ENCODE results near the gene TMEM95.
"Not testable (repeated sequence)": the region's sequence is repeated elsewhere in the genome, so short reads cannot be mapped to it uniquely, and the experiment has no call there.

TMEM95 gene

DNA sequence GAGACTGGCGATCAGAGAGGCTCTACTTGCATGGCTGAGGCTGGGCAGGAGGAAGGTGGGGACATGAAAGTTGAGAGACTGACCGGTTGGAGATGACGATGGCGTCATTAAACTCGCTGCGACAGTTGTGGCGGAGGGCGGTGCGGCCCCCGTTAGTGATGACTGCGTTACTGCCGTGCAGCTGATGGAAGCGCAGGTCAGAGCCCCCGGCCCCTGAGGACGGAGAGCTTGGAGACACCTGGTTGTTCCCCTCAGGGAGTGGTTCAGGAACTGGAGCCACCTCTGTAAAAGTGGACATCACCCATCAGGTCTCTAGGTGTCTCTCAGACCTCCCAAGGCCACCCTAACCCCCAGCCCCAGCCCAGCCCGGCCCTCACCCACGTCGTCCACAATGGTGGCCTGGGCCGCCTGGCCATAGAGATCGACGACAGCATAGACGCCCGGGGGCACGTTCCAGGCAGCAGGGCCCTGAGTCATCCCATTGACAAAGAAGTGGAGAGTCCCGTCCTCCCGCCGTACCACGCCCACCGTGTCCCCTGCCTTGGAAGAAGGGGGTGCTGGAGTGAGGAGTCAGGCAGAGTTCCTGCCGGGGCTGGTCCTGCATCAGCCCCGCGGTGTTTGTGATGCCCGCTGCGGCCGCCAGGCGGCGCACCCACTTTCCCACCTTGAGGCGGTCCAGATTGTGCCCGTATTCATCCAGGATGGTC is 31.1 kb upstream of the TMEM95 start:
- peak; percentile 70 for DNase-seq (ENCODE audit: low spot score)

DNA sequence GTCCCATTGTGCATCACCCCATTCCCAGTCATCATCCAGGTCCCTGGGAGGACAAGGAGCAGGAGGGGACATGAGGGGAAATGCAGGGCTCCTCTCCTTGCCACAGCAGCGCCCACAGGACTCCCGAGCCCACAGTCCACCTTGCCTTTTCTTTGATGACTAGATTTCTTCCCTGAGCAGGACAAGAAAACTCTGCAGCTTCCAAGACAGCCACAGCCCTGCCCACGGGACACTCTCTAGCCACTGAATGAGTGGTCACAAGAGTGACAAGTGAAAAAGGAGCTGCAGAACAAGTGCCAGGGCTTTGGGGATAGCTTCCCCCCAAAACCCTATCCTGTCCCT is 30.5 kb upstream of the TMEM95 start:
- no peak for DNase-seq (ENCODE audit: low spot score)

DNA sequence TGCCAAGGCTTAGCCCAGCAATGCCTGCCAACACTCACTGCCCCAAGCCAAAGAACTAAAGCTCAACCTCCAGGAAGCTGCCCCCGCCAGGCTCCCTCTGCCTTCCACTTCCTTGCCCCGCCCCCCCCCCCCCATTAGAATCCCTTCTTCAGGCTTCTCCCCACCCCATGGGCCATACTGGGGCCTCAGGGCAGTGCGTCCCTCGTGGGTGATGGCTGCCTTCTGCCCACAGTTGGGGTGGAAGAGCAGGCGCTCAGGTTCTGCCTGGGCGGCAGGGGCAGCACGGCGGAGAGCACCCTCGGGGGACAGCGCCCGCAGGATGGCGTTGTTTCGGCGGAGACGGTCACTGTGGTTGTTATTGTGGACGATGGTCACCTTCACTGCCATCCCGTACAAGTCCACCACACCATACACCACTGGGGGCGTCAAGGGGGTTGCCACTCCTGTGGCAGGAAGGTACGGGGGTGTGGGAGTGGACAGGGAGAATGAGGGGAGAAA is 29.9 kb upstream of the TMEM95 start:
- DNase-seq (ENCODE audit: low spot score): no peak

- no peak for DNase-seq (ENCODE audit: low spot score)
Measured at GRCh38 chr17:7326186-7326585, 28.8 kb upstream of the TMEM95 start.

- DNase-seq (ENCODE audit: low spot score): no peak
Measured at GRCh38 chr17:7327056-7327455, 27.9 kb upstream of the TMEM95 start.

DNA sequence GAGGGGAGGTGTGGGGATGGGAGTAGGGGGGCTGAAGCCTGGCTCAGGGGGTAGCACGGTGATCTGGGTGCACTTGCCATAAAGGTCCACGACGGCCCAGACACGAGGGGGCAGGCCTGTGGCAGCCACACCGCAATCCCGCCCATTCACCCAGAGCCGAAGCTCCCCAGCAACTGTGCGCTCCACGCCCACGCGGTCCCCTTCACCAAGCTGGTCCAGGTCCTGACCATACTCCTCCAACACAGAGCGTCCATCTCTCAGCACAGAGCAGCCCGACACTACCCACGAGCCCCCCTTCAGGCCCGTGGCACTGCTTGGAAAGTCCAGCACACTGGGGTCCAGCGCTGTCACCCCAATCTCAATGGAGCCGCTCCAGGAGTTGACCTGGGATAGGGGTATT is 27.5 kb upstream of the TMEM95 start:
- DNase-seq (ENCODE audit: low spot score): no peak

GRCh38 chr17:7328009-7328408 is 26.9 kb upstream of the TMEM95 start:
- no peak for DNase-seq (ENCODE audit: low spot score)

DNA sequence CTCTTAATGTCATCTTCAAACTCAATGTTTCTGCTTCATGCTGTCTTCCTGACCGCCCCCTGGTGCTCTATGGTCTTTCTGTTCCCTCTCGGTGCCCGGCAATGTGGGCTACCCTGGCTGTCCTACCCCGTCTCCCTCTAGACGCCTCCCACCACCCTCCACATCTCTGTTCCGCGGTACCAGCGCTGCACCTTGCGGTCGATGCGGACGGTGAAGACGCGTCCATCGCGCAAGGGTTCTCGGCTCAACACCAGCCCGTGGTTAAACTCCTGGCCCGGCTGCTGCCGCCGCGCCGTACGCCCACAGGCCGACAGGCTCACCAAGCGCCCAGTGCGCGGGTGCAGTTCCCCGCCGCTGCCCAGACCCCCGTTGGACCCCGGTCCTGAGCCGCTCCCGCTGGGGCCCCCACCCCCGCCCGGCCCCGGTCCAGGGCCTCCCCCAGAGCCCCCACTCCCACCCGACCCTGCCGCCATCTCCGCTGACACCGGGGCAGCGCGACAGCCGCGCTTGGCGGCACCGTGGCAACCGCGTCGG is 26.0 kb upstream of the TMEM95 start, which contains the start of gene NEURL4:
Gene NEURL4 (minus strand): TSS at position 496 of the 534 bp plus-strand sequence. CDS start 23 bp downstream, at position 473.
- DNase-seq (ENCODE audit: low spot score): no peak

GRCh38 chr17:7329374-7329996 is 25.5 kb upstream of the TMEM95 start:
- DNase-seq (ENCODE audit: low spot score): peak; percentile 97

DNA sequence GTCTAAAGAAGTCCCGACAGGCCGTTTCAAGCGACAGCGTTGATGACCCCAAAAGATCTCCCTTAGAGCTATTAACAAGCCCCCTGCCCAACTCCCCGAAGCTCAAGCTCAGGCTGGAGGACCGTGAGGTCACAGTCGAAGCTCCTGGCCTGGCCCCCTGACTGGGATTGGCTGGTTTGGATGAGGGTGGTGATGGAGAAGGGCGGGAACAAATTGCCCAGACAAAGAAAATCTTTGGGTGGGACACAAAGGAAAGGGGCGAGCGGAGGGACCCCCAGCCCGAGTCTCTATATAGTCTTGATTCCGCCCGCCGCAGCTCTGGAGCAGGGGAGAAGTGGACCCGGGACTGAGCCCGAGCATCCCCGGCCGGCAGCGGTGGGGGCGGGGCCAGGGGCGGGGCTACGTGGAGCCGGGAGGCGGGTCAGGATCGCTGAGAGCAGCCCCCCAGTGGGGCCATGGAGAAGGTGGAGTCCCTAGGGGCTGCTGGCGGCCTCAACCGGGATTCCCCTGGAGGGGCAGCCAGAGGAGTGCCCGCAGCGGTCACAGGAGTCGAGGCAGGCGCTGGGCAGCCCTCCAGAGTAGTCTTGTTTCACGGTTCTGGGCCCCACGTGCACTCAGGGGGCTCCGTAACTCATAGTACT is 24.8 kb upstream of the TMEM95 start:
- DNase-seq (ENCODE audit: low spot score): peak; percentile 91

- no peak for DNase-seq (ENCODE audit: low spot score)
Measured at GRCh38 chr17:7330638-7331015, 24.3 kb upstream of the TMEM95 start.

DNA sequence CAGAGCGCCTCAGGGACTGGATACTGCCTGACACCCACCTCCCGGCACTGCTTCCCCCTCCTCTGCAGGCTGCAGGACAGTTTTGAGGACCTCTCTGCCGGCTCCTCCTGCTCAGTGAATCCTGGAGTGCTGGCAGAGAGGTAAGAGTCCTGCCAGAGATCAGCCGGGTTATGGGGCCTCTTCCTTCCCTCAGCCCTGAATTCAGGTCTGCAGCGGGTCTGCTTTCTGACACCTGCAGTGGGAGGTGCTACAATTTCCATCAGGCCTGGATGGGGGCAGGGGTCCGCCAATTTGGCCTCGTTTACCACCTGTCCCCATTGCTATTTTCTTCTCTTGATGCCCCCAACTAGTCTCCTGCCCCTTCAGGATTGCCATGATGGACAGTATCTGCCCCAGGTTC is 22.8 kb upstream of the TMEM95 start:
- no peak for DNase-seq (ENCODE audit: low spot score)

- DNase-seq (ENCODE audit: low spot score): not testable (repeated sequence)
Measured at GRCh38 chr17:7332600-7333069, 22.3 kb upstream of the TMEM95 start.

- no peak for DNase-seq (ENCODE audit: low spot score)
Measured at GRCh38 chr17:7334938-7335538, 19.9 kb upstream of the TMEM95 start.

GRCh38 chr17:7335765-7336164 is 19.2 kb upstream of the TMEM95 start:
- DNase-seq (ENCODE audit: low spot score): not testable (repeated sequence)

DNA sequence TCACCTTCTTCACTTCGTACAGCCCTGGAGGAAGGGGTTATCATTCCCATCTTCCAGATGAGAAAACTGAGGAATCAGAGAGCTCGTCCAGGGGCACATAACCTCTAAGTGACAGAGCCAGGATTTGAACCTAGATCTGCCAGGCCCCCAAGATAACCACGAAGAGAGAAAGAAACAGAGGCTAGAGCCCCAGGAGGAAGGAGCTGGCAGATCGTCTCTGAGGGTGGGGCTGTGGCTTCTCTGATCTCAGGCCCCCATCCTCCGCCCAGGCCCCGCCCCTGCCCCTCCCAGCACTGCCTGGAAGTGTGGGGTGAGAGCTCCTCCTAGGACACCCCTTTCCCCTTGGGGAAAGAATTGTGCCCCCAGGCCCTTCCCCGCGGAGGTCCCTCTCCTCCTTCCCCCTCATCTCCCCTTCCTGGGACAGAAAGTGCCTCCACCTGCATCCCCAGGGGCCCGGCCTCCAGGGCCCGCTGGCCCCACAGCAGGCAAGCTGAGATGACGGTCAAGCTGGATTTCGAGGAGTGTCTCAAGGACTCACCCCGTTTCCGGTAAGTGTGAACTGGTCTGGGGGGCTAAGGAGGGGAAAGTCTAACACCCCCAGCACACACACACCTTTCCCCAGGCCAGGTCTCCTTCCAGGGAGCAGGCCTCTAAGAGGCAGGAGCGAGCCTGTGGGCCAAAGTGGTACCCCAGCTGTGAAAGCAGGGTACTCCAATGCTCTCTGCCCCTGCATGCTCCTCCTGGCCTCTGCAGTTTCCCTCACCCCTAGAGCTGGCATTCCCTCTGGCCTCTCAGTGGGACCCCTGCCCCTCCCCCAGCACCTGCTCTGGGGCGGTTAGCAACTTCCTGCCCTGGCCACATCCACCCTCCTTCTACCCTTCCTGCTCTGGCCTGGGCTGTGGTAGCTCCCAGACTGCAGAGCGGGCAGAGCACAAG is 18.4 kb upstream of the TMEM95 start, which contains the start of gene ACAP1:
Gene ACAP1 (plus strand): TSS at position 290 of the 936 bp plus-strand sequence. CDS start 206 bp downstream, at position 496.
- peak; percentile 75 for DNase-seq (ENCODE audit: low spot score)

- DNase-seq (ENCODE audit: low spot score): not testable (repeated sequence)
Measured at GRCh38 chr17:7337600-7337999, 17.4 kb upstream of the TMEM95 start.

- DNase-seq (ENCODE audit: low spot score): no peak
Measured at GRCh38 chr17:7340179-7340578, 14.8 kb upstream of the TMEM95 start.

DNA sequence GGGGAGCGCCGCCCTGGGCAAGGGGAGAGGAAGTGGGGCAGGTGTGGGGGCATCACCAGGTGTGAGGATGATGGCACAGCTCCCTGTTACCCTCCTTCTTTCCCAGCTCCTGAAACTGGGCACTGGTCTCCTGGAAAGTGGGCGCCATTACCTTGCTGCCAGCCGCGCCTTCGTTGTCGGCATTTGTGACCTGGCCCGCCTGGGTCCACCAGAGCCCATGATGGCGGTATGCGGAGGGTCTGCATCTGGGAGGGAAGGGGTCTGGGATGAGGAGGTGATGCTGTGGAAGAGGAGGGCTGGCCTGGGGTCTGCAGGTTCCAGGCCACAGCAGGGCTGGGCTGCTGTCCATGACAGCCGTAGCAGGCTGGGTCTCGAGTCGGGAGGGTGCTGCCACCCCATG is 13.1 kb upstream of the TMEM95 start:
- DNase-seq (ENCODE audit: low spot score): no peak

DNA sequence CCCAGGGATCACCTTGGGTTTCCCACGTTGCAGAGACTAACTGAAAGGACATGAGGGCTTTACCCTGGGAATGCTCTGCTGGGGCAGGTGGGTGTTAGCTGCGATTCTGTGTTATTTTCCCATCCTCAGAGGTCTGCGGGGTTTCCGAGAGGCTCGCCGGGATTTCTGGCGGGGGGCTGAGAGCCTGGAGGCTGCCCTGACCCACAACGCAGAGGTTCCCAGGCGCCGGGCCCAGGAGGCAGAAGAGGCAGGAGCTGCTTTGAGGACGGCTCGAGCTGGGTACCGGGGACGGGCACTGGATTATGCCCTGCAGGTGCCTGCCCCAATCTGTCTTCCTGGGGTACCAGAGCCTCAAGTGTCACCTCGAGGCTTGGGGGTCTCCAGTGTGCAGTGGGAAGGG is 11.7 kb upstream of the TMEM95 start:
- no peak for DNase-seq (ENCODE audit: low spot score)

Data from germinal center (tissue), 1 donor.